ENCODE data around the gene PSD4.

DNA sequence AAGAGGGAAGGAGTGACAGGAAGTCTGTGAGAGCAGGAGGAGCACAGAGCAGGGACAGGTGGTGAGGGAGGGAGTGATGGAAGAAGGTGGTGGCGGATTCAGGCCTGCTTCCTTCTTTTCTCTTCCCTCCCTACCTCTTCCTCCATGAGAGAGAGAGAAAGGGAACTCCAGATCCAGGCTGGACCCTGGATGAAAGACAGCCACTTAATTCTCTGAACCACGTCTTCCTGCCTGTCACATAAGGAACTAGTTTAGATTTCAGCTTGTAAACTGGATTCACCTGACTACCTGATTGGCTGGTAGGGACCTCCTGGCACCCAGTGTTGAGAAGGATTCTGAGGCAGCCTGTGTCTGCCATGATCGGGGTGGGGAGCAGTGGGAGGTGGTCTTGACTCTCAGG, 56.0 kb downstream of the PSD4 start:
- TF ChIP-seq, protein P1, sequence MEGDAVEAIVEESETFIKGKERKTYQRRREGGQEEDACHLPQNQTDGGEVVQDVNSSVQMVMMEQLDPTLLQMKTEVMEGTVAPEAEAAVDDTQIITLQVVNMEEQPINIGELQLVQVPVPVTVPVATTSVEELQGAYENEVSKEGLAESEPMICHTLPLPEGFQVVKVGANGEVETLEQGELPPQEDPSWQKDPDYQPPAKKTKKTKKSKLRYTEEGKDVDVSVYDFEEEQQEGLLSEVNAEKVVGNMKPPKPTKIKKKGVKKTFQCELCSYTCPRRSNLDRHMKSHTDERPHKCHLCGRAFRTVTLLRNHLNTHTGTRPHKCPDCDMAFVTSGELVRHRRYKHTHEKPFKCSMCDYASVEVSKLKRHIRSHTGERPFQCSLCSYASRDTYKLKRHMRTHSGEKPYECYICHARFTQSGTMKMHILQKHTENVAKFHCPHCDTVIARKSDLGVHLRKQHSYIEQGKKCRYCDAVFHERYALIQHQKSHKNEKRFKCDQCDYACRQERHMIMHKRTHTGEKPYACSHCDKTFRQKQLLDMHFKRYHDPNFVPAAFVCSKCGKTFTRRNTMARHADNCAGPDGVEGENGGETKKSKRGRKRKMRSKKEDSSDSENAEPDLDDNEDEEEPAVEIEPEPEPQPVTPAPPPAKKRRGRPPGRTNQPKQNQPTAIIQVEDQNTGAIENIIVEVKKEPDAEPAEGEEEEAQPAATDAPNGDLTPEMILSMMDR (IDR thresholded peaks at IDR 0.05; ENCODE audit: low read length): no peak
- TF ChIP-seq EZH2 (optimal IDR thresholded peaks at IDR 0.05; ENCODE audit: low read depth, low read length) (no peak), EZH2phosphoT487 (IDR thresholded peaks at IDR 0.05; ENCODE audit: low read length) (no peak)
